Upper lobe of left lung (tissue), 6 donors: ENCODE results near the gene FECH. TPM values are rescaled to one million over a fixed set of nuclear protein-coding genes. Genes with fewer than 3 reads are reported as not detected.

ENCODE experiments used
- ATAC-seq, 2 donors: fragments of 200-7000 bp; cut with Tn5 transposase; one replicate each; pipeline ENCODE4 v1.9.1; 2022; ENCODE audit warnings: mild to moderate bottlenecking in 2 of 2, moderate library complexity in 2 of 2; ENCODE audit not compliant: low FRiP score in 2 of 2
- DNase-seq, 2 donors: peaks; one replicate each; pipeline ENCODE4 v3.0.0-alpha.2; 2019 to 2020
- H3K27ac ChIP-seq, 4 donors: fragments of 200-600 bp; sonication (generic); one replicate each; pipeline ENCODE4 v1.5.1; 2016 to 2019
- H3K27me3 ChIP-seq, 4 donors: fragments of 200-600 bp; sonication (generic); one replicate each; pipeline ENCODE4 v1.5.1; 2017 to 2019
- H3K36me3 ChIP-seq, 4 donors: fragments of 200-600 bp; sonication (generic); one replicate each; pipeline ENCODE4 v1.5.1; 2016 to 2019
- H3K4me1 ChIP-seq, 4 donors: fragments of 200-600 bp; sonication (generic); one replicate each; pipeline ENCODE4 v1.5.1; 2018 to 2019
- H3K4me3 ChIP-seq, 4 donors: fragments of 200-600 bp; sonication (generic); one replicate each; pipeline ENCODE4 v1.5.1; 2017 to 2019; ENCODE audit warnings: mild to moderate bottlenecking in 2 of 4, moderate library complexity in 1 of 4
- H3K9me3 ChIP-seq, 4 donors: fragments of 200-600 bp; sonication (generic); one replicate each; pipeline ENCODE4 v1.5.1; 2018 to 2019
- CTCF ChIP-seq, 6 experiments: fragments of 450-650 bp in 4 of 6; fragments of 200-600 bp in 2 of 6; sonication (generic) in 2 of 6; IDR thresholded peaks; one replicate each; pipeline ENCODE4 v1.5.1; 2016 to 2019; ENCODE audit warnings: antibody characterized with exemption in 6 of 6
- EP300 ChIP-seq, 4 donors: sonication (generic); formaldehyde crosslinking; IDR thresholded peaks; one replicate each; pipeline ENCODE4 v1.5.1; 2017; ENCODE audit warnings: antibody characterized with exemption in 4 of 4, control low read depth in 2 of 4
- POLR2A ChIP-seq, 4 donors: fragments of 450-650 bp; IDR thresholded peaks; one replicate each; pipeline ENCODE4 v1.5.1; 2016 to 2017; ENCODE audit warnings: antibody characterized with exemption in 4 of 4, mild to moderate bottlenecking in 2 of 4
- POLR2AphosphoS5 ChIP-seq, 2 donors: sonication (generic); formaldehyde crosslinking; IDR thresholded peaks; one replicate each; pipeline ENCODE4 v1.5.1; 2017; ENCODE audit warnings: antibody characterized with exemption in 2 of 2
- WGBS, 2 donors: methylation state at CpG; one replicate each; pipeline ENCODE4 v1.1.5; 2017 to 2018; 5-methylcytosine and 5-hydroxymethylcytosine counted together
- total RNA-seq, 6 donors: library from RNA; depleted of rRNA in 4 of 6; stranded (reverse); fragments of >200 nt in 4 of 6; gene quantifications; one replicate each; pipeline versions ENCODE4 v1.1.0 to v1.2.1, GENCODE V29; 2016 to 2021
- donor health status: DM: no; HTN: no; CAD: no; lungs with moderate emphysema.
- donor health status: DM: no; HTN: yes; CAD: no; lungs with severe emphysema.

Gene FECH
- total RNA-seq, 6 donors from 2014 or later, result 11.4 to 27.2 (median 22.1) TPM

- ATAC-seq, result no peak
- H3K4me1 ChIP-seq, result no peaks in the 10 kb centered on the region
- TF ChIP-seq EP300 (IDR thresholded peaks at IDR 0.05), result no peak
- no peak for TF ChIP-seq POLR2AphosphoS5 (IDR thresholded peaks at IDR 0.05)
- no peak for TF ChIP-seq POLR2A (IDR thresholded peaks at IDR 0.05)
- TF ChIP-seq CTCF (IDR thresholded peaks at IDR 0.05), result no peak
- 74 to 82% methylated on average over 10 of the region's 10 CpGs for WGBS, 2 donors
- peak in 1 of 2 donors; percentile 38 for DNase-seq
- no peak overlapping the region for H3K4me3 ChIP-seq
- no peaks in the 10 kb centered on the region for H3K9me3 ChIP-seq
- no peaks in the 10 kb centered on the region for H3K27me3 ChIP-seq
- no peaks in the 10 kb centered on the region for H3K36me3 ChIP-seq
- no peak overlapping the region for H3K27ac ChIP-seq
Measured at GRCh38 chr18:57518533-57518932, 68.0 kb downstream of the FECH start.

- Histone ChIP-seq H3K4me1 (no peaks in the 10 kb centered on the region), H3K27me3 (no peaks in the 10 kb centered on the region), H3K9me3 (no peaks in the 10 kb centered on the region), H3K27ac (no peak overlapping the region), H3K4me3 (no peak overlapping the region), H3K36me3 (no peaks in the 10 kb centered on the region)
- TF ChIP-seq POLR2A (IDR thresholded peaks at IDR 0.05), result no peak
- no peak for TF ChIP-seq EP300 (IDR thresholded peaks at IDR 0.05)
- TF ChIP-seq CTCF (IDR thresholded peaks at IDR 0.05), result no peak
- no peak for TF ChIP-seq POLR2AphosphoS5 (IDR thresholded peaks at IDR 0.05)
- WGBS, 2 donors, result 59% methylated on average over 6 of the region's 6 CpGs
- ATAC-seq, result no peak
- DNase-seq, result no peak
Measured at GRCh38 chr18:57516056-57516455, 70.4 kb downstream of the FECH start.

GRCh38 chr18:57505231-57505630 is 81.3 kb downstream of the FECH start:
- Histone ChIP-seq H3K27ac (no peak overlapping the region), H3K36me3 (no peaks in the 10 kb centered on the region), H3K4me3 (no peak overlapping the region), H3K9me3 (no peaks in the 10 kb centered on the region), H3K27me3 (no peaks in the 10 kb centered on the region), H3K4me1 (no peaks in the 10 kb centered on the region)
- DNase-seq (no peak), ATAC-seq (no peak)
- WGBS, 2 donors, result 31% methylated on average over 1 of the region's 1 CpG
- TF ChIP-seq EP300 (IDR thresholded peaks at IDR 0.05), result no peak
- no peak for TF ChIP-seq POLR2AphosphoS5 (IDR thresholded peaks at IDR 0.05)
- no peak for TF ChIP-seq CTCF (IDR thresholded peaks at IDR 0.05)
- no peak for TF ChIP-seq POLR2A (IDR thresholded peaks at IDR 0.05)

- peak in 1 of 2 donors; percentile 2 for DNase-seq
- Histone ChIP-seq H3K27ac (no peak overlapping the region), H3K4me1 (no peaks in the 10 kb centered on the region), H3K4me3 (no peak overlapping the region), H3K9me3 (no peaks in the 10 kb centered on the region), H3K36me3 (no peaks in the 10 kb centered on the region), H3K27me3 (no peaks in the 10 kb centered on the region)
- no peak for TF ChIP-seq POLR2A (IDR thresholded peaks at IDR 0.05)
- no peak for TF ChIP-seq POLR2AphosphoS5 (IDR thresholded peaks at IDR 0.05)
- TF ChIP-seq EP300 (IDR thresholded peaks at IDR 0.05), result no peak
- TF ChIP-seq CTCF (IDR thresholded peaks at IDR 0.05), result no peak
- ATAC-seq, result no peak
- WGBS, 2 donors, result 71 to 75% methylated on average over 9 of the region's 9 CpGs
Measured at GRCh38 chr18:57502624-57503023, 83.9 kb downstream of the FECH start.

GRCh38 chr18:57498682-57499256 is 87.7 kb downstream of the FECH start:
- no peaks in the 10 kb centered on the region for H3K36me3 ChIP-seq
- no peak for DNase-seq
- peak in 1 of 2 donors; percentile 40 for ATAC-seq
- no peaks in the 10 kb centered on the region for H3K9me3 ChIP-seq
- no peaks in the 10 kb centered on the region for H3K27me3 ChIP-seq
- TF ChIP-seq POLR2AphosphoS5 (IDR thresholded peaks at IDR 0.05), result no peak
- no peak for TF ChIP-seq POLR2A (IDR thresholded peaks at IDR 0.05)
- TF ChIP-seq CTCF (IDR thresholded peaks at IDR 0.05), result no peak
- H3K27ac ChIP-seq, result no peak overlapping the region
- no peak overlapping the region for H3K4me3 ChIP-seq
- WGBS, 2 donors, result 58 to 84% methylated on average over 4 to 5 of the region's 5 CpGs
- H3K4me1 ChIP-seq, result no peaks in the 10 kb centered on the region
